NT2/D1 (cell line): ENCODE measurements around the gene TRIM16.
"Not testable (repeated sequence)": the region's sequence is repeated elsewhere in the genome, so short reads cannot be mapped to it uniquely, and the experiment has no call there.

ENCODE experiments used
- DNase-seq: peaks from one replicate; pipeline ENCODE4 v3.0.0-alpha.2; 2011; ENCODE audit warnings: low read depth, low spot score
- H3K27me3 ChIP-seq: 2 replicates; pipeline ENCODE4 v1.6.0; 2011; ENCODE audit warnings: mild to moderate bottlenecking; ENCODE audit not compliant: insufficient read length, insufficient read depth
- H3K36me3 ChIP-seq: 2 replicates; pipeline ENCODE4 v1.6.1; 2011; ENCODE audit warnings: mild to moderate bottlenecking, low read length, mixed read lengths; ENCODE audit not compliant: insufficient read depth, insufficient read length
- H3K4me1 ChIP-seq: 2 replicates; pipeline ENCODE4 v1.5.1; 2011; ENCODE audit not compliant: insufficient read depth, insufficient read length
- H3K4me3 ChIP-seq: 2 replicates; pipeline ENCODE4 v1.5.1; 2011; ENCODE audit warnings: low read depth; ENCODE audit not compliant: insufficient read length
- H3K9ac ChIP-seq: 2 replicates; pipeline ENCODE4 v1.6.0; 2011; ENCODE audit warnings: low read depth; ENCODE audit not compliant: insufficient read length
- H3K9me3 ChIP-seq: 2 replicates; pipeline ENCODE4 v1.5.1; 2011; ENCODE audit warnings: mild to moderate bottlenecking, low read length; ENCODE audit not compliant: insufficient read depth
- ZNF274 ChIP-seq: IDR thresholded peaks from 2 replicates; pipeline ENCODE4 v1.6.1; 2011; ENCODE audit warnings: mild to moderate bottlenecking, low read depth, low read length

TRIM16 gene

GRCh38 chr17:15683824-15684478 lies at the start of gene TRIM16:
TSS of gene TRIM16 (minus strand) at chr17:15684311. CDS start at chr17:15651609, 32,702 bp downstream.
- not testable (repeated sequence) for H3K36me3 ChIP-seq, H3K4me1 ChIP-seq, DNase-seq, H3K9me3 ChIP-seq, H3K27me3 ChIP-seq
- Histone ChIP-seq H3K4me3 (peak within 1 kb of the TSS; percentile 53), H3K9ac (peak within 1 kb of the TSS; percentile 43)

- not testable (repeated sequence) for DNase-seq, H3K9me3 ChIP-seq, H3K9ac ChIP-seq, H3K4me3 ChIP-seq, H3K36me3 ChIP-seq, H3K4me1 ChIP-seq, H3K27me3 ChIP-seq
Measured at GRCh38 chr17:15733174-15733789, 49.2 kb upstream of the TRIM16 start.

- H3K4me1 ChIP-seq, H3K27me3 ChIP-seq, H3K9ac ChIP-seq, H3K9me3 ChIP-seq, DNase-seq, H3K4me3 ChIP-seq, H3K36me3 ChIP-seq: not testable (repeated sequence)
Measured at GRCh38 chr17:15731900-15732299, 47.8 kb upstream of the TRIM16 start, which contains the start of gene TBC1D26. TSS of gene TBC1D26 (plus strand) at chr17:15732283. CDS start at chr17:15735349, 3,066 bp downstream.

GRCh38 chr17:15730535-15730934 lies 46.4 kb upstream of the TRIM16 start:
- not testable (repeated sequence) for H3K4me1 ChIP-seq, H3K27me3 ChIP-seq, H3K9ac ChIP-seq, H3K36me3 ChIP-seq, H3K9me3 ChIP-seq, H3K4me3 ChIP-seq, DNase-seq

GRCh38 chr17:15716601-15717563 lies 32.8 kb upstream of the TRIM16 start:
- peaks cover 55% of the 10 kb centered on the region for H3K9me3 ChIP-seq
- not testable (repeated sequence) for H3K36me3 ChIP-seq, H3K9ac ChIP-seq, DNase-seq, H3K4me3 ChIP-seq, H3K27me3 ChIP-seq, H3K4me1 ChIP-seq
- TF ChIP-seq ZNF274: peak; percentile 79

- H3K9me3 ChIP-seq: peaks cover 50% of the 10 kb centered on the region
- not testable (repeated sequence) for H3K27me3 ChIP-seq, DNase-seq, H3K4me1 ChIP-seq, H3K4me3 ChIP-seq, H3K9ac ChIP-seq
- peaks cover 52% of the 10 kb centered on the region for H3K36me3 ChIP-seq
Measured at GRCh38 chr17:15708879-15709278, 24.8 kb upstream of the TRIM16 start.

GRCh38 chr17:15704813-15705212 lies 20.7 kb upstream of the TRIM16 start:
- peaks cover 39% of the 10 kb centered on the region for H3K9me3 ChIP-seq
- peaks cover 46% of the 10 kb centered on the region for H3K36me3 ChIP-seq
- H3K9ac ChIP-seq, H3K4me3 ChIP-seq, DNase-seq, H3K4me1 ChIP-seq, H3K27me3 ChIP-seq: not testable (repeated sequence)

GRCh38 chr17:15704239-15704638 lies 20.1 kb upstream of the TRIM16 start:
- Histone ChIP-seq H3K36me3 (peaks cover 46% of the 10 kb centered on the region), H3K9me3 (peaks cover 39% of the 10 kb centered on the region)
- H3K4me3 ChIP-seq, H3K9ac ChIP-seq, H3K27me3 ChIP-seq, DNase-seq, H3K4me1 ChIP-seq: not testable (repeated sequence)

- not testable (repeated sequence) for DNase-seq, H3K9me3 ChIP-seq, H3K36me3 ChIP-seq, H3K4me1 ChIP-seq, H3K27me3 ChIP-seq
- Histone ChIP-seq H3K9ac (peak overlapping the region; percentile 72), H3K4me3 (peak overlapping the region; percentile 54)
Measured at GRCh38 chr17:15699937-15700336, 15.8 kb upstream of the TRIM16 start.

GRCh38 chr17:15699413-15699924 lies 15.4 kb upstream of the TRIM16 start, which contains the start of gene ZNF286A:
TSS of gene ZNF286A (plus strand) at chr17:15699752. CDS start at chr17:15700330, 578 bp downstream.
- H3K36me3 ChIP-seq, H3K27me3 ChIP-seq, H3K9me3 ChIP-seq, H3K4me1 ChIP-seq: not testable (repeated sequence)
- DNase-seq: peak; percentile 93
- Histone ChIP-seq H3K9ac (peak within 1 kb of the TSS; percentile 72), H3K4me3 (peak within 1 kb of the TSS; percentile 54)

- not testable (repeated sequence) for H3K36me3 ChIP-seq, H3K9ac ChIP-seq, DNase-seq, H3K9me3 ChIP-seq, H3K4me1 ChIP-seq, H3K27me3 ChIP-seq
- peak overlapping the region; percentile 54 for H3K4me3 ChIP-seq
Measured at GRCh38 chr17:15698967-15699366, 14.9 kb upstream of the TRIM16 start.
